GM12801 (cell line): ENCODE data around the gene GRIK3.

Experiments used
- TF ChIP-seq, protein P1 (sequence below): IDR thresholded peaks from one replicate; pipeline ENCODE4 v1.5.1; 2011; ENCODE audit warnings: control low read depth; ENCODE audit not compliant: insufficient read length; ENCODE audit errors: extremely low read depth

Gene GRIK3

GRCh38 chr1:37071829-37072228, 37.5 kb upstream of the GRIK3 start:
- TF ChIP-seq, protein P1, sequence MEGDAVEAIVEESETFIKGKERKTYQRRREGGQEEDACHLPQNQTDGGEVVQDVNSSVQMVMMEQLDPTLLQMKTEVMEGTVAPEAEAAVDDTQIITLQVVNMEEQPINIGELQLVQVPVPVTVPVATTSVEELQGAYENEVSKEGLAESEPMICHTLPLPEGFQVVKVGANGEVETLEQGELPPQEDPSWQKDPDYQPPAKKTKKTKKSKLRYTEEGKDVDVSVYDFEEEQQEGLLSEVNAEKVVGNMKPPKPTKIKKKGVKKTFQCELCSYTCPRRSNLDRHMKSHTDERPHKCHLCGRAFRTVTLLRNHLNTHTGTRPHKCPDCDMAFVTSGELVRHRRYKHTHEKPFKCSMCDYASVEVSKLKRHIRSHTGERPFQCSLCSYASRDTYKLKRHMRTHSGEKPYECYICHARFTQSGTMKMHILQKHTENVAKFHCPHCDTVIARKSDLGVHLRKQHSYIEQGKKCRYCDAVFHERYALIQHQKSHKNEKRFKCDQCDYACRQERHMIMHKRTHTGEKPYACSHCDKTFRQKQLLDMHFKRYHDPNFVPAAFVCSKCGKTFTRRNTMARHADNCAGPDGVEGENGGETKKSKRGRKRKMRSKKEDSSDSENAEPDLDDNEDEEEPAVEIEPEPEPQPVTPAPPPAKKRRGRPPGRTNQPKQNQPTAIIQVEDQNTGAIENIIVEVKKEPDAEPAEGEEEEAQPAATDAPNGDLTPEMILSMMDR: no peak

DNA sequence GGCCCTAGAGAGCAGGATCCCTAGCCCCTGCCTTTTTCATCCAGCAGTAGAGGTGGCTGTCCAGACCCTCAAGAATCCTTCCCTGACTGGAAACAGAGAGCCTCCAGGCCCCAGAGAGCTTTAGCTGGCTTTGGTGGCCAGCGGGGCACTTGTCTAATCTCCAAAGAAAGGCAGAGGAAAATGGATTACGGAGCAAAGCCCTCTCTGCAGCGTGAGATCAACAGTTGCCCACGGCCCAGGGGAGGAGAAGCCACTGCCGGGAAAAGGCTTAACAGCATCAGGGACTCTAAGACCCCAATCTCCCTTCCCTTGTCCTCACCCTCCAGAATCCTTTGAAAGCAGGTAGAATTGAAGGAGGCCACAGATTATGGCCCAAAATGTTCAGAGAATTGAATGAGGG, 35.8 kb upstream of the GRIK3 start:
- TF ChIP-seq, protein P1: no peak

DNA sequence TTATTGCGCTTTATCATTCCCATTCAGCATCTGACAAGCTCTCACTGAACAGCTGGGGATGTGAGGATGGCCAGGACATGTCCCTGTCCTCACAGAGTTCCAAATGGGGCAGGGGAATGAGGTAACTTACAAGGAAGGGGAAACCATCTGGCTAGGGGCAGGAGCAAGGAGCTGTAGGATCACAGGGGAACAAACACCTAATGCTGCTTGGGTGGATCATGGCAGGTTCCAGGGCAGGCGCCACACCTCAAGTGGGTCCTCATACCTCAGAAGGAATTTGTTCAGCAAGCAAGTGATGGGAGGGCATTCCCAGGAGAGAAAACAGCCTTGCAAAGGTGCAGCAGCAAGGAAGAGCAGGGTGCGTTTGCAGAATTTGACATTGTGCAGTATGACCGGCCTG, 35.1 kb upstream of the GRIK3 start:
- TF ChIP-seq, protein P1: no peak

DNA sequence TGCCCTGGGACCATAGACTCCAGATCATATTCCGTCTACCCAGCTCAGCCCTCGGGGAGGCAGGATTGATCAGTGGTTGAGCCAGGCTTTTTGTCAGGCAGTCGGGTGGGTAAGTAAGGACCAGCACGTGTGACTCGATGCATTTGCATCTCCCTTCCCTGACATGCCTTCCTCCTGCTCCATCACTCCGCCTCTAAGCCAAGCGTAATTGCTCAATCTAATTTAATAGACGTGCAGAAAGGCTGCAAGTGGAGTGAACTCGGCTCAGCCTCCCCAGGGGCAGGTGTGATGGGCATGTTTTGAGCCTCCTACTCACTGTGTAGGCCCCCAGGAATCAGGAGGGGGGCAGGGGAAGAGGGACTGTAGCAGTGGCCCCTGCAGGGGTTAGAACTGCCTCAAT, 34.6 kb upstream of the GRIK3 start:
- TF ChIP-seq, protein P1: no peak

GRCh38 chr1:37068260-37068659, 33.9 kb upstream of the GRIK3 start:
- TF ChIP-seq, protein P1: no peak

DNA sequence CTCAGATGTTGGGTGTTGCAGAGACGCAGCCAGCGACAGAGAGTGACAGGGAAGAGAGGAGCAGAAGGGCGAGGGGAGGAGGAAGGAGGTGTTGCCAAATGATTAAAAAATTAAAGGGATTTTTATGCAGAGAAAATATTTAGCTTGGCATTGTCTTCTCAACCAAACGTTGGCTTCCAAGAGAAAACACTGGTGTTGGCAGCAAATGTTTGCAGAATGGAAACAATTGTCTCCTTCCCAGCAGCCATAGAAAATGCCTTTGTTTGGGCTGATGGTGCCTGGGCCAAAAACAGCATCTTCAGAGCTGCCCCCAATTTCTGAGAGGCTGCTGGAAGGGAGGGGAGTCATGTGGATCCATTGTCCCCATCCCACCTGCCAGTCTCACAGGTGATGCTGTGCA, 29.7 kb upstream of the GRIK3 start:
- TF ChIP-seq, protein P1: no peak

- TF ChIP-seq, protein P1: no peak
Measured at GRCh38 chr1:37059346-37059745, 25.0 kb upstream of the GRIK3 start.

DNA sequence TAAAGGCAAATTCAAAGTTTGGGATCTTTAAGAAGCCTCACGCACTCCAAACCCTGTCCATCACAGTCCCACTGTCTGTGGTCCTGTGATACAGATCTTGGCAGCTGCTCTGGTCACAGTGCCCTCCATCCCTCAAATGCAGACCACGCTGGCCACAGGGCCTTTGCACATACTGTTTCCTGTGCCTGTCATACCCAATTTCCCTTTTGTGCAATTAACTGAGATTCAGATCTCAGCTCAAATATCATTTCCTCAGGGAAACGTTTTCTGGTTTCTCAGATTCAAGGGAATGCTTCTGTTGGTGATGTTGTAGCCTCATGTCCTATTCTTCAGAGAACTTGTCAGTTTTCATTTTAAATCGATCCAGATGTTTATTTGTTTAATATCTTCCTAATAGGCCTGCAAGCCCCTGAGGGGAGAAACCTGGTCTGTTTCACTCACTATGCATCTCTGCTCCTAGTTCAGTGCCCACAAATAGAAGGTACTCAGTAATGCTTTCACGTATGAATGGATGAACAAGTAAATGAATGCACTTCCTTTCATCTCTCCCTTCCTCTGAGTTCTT, 24.2 kb upstream of the GRIK3 start:
- TF ChIP-seq, protein P1: no peak
